Astrocyte of the hippocampus (primary cell): ENCODE measurements around the gene MGMT.

Experiments
- DNase-seq: peaks from one replicate; pipeline ENCODE4 v3.0.0; 2011; ENCODE audit warnings: low read depth, low spot score

Gene MGMT

GRCh38 chr10:129709627-129710509 is 242.8 kb downstream of the MGMT start:
- DNase-seq, result no peak

- no peak for DNase-seq
Measured at GRCh38 chr10:129710510-129710847, 243.4 kb downstream of the MGMT start.

- DNase-seq, result peak; percentile 49
Measured at GRCh38 chr10:129711291-129711690, 244.2 kb downstream of the MGMT start.

- no peak for DNase-seq
Measured at GRCh38 chr10:129712000-129712399, 245.0 kb downstream of the MGMT start.

- no peak for DNase-seq
Measured at GRCh38 chr10:129713659-129714265, 246.7 kb downstream of the MGMT start.

GRCh38 chr10:129715805-129716204 is 248.8 kb downstream of the MGMT start:
- DNase-seq, result no peak

GRCh38 chr10:129716211-129716681 is 249.2 kb downstream of the MGMT start:
- DNase-seq, result no peak

- DNase-seq, result no peak
Measured at GRCh38 chr10:129716881-129717280, 249.8 kb downstream of the MGMT start.

- DNase-seq, result no peak
Measured at GRCh38 chr10:129717816-129718547, 250.9 kb downstream of the MGMT start.

GRCh38 chr10:129718548-129719414 is 251.7 kb downstream of the MGMT start:
- no peak for DNase-seq

- DNase-seq, result no peak
Measured at GRCh38 chr10:129719415-129719739, 252.3 kb downstream of the MGMT start.

GRCh38 chr10:129719889-129720590 is 253.0 kb downstream of the MGMT start:
- no peak for DNase-seq

- no peak for DNase-seq
Measured at GRCh38 chr10:129725011-129725410, 258.0 kb downstream of the MGMT start.

GRCh38 chr10:129725482-129725881 is 258.4 kb downstream of the MGMT start:
- DNase-seq, result no peak

GRCh38 chr10:129725890-129726631 is 259.0 kb downstream of the MGMT start:
- DNase-seq, result no peak

GRCh38 chr10:129727071-129727470 is 260.0 kb downstream of the MGMT start:
- no peak for DNase-seq

GRCh38 chr10:129727495-129727894 is 260.5 kb downstream of the MGMT start:
- no peak for DNase-seq

- DNase-seq, result no peak
Measured at GRCh38 chr10:129728246-129728820, 261.3 kb downstream of the MGMT start.

GRCh38 chr10:129728905-129729795 is 262.1 kb downstream of the MGMT start:
- DNase-seq, result no peak
